Measurements from ENCODE around the gene CHP2.
"Not testable (repeated sequence)": the region's sequence is repeated elsewhere in the genome, so short reads cannot be mapped to it uniquely, and the experiment has no call there.

CHP2 gene

DNA sequence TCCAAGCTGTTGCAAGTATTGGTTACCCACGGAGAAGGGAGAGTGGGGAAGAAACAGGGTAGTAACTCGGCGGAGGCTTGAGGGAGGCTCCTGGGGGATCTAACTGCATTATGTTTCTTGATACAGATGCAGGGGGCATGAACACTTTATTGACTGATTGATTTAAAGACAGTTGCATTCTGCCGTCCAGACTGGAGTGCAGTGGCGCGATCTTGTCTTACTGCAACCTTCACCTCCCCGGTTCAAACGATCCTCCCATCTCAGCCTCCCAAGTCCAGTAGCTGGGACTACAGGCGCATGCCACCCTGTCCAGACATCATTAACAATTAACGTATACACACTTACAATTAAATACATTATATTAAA is 26.7 kb upstream of the CHP2 start:
- peaks cover 4% of the 10 kb centered on the region in 2 donors for H3K4me1 Mint-ChIP-seq (ENCODE audit: low read depth in 2 of 2)

DNA sequence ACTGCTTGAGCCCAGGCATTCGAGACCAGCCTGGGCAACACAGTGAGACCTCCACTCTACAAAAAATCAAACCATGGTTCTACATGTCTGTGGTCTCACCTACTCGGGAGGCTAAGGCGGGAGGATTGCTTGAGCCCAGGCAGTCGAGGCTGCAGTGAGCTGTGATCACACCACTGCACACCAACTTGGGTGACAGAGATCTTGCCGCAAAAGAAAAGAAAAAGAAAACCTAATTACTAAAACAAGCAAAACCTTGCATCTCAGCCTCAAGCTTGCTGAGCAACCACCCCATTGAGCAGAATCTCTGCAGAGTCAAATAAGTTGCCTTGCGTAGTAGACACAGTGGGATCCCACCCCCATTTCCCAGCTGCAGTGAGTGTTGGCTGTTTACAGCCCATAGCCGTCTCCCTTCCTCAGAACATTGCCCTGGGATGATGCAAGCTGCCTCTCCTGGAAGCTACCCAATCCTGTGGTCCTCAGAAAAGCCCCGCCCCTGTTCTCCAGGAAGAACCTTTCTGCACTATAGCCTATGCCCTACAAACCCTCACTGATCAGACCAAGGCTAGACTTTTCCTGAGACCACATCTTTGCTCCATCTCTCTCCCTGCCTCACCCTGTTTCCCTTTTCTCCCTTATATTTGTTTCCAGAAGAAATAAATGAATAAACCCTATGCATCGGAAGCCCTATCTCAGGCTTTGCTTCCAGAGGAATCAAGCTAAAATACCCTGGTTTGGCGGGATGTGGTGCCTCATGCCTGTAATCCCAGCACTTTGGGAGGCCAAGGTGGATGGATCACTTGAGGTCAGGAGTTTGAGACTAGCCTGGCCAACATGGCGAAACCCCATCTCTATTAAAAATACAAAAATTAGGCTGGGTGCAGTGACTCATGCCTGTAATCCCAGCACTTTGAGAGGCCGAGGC is 25.1 kb upstream of the CHP2 start:
- peaks cover 22 to 23% of the 10 kb centered on the region in 2 donors for H3K27me3 Mint-ChIP-seq
- H3K36me3 Mint-ChIP-seq (ENCODE audit: insufficient read depth) = no peaks in the 10 kb centered on the region
- peaks cover 4 to 5% of the 10 kb centered on the region in 2 donors for H3K4me1 Mint-ChIP-seq (ENCODE audit: low read depth in 2 of 2)
- DNase-seq (no peak), ATAC-seq (replicated peaks) (no peak)
- H3K4me3 Mint-ChIP-seq = no peak overlapping the region
- H3K27ac Mint-ChIP-seq = peak overlapping the region in 1 of 2 donors; percentile 46
- no peaks in the 10 kb centered on the region for H3K9me3 Mint-ChIP-seq

More for the DNA sequence above, 26.7 kb upstream of the CHP2 start:
- peaks cover 0 to 2% of the 10 kb centered on the region in 2 donors for H3K9me3 Mint-ChIP-seq
- no peaks in the 10 kb centered on the region for H3K36me3 Mint-ChIP-seq (ENCODE audit: insufficient read depth)
- H3K27ac Mint-ChIP-seq = peak overlapping the region in 1 of 2 donors; percentile 8
- H3K4me3 Mint-ChIP-seq = no peak overlapping the region
- no peak for DNase-seq
- peaks cover 26 to 32% of the 10 kb centered on the region in 2 donors for H3K27me3 Mint-ChIP-seq
- ATAC-seq (replicated peaks) = no peak

DNA sequence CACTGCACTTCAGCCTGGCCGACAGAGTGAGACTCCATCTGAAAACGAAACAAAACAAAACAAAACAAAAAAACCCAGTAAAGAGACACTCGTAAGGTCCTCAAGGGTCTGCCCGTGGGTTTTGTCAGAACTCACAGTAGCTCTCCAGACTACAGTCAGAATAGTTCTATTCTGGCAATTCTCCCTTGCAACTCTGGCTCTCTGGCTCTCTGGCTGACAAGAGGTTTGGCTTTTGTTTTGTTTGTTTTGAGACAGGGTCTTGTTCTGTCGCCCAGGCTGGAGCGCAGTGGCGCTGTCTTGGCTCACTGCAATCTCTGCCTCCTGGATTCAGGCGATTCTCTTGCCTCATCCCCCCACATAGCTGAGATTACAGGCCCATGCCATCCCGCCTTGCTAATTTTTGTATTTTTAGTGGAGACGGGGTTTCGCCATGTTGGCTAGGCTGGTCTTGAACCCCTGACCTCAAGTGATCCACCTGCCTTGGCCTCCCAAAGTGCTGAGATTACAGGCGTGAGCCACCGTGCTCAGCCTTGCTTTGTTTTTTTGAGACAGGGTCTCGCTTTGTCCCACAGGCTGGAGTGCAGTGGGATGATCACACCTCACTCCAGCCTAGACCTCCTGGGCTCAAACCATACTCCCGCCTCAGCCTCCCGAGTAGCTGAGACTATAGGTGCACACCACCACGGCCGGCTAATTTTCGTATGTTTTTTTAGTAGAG is 20.5 kb upstream of the CHP2 start:
- Mint-ChIP-seq H3K4me1 (ENCODE audit: low read depth in 2 of 2) (peaks cover 3 to 5% of the 10 kb centered on the region in 2 donors), H3K36me3 (ENCODE audit: insufficient read depth) (no peaks in the 10 kb centered on the region), H3K27ac (no peak overlapping the region), H3K9me3 (no peaks in the 10 kb centered on the region), H3K4me3 (no peak overlapping the region), H3K27me3 (peaks cover 22 to 24% of the 10 kb centered on the region in 2 donors)
- DNase-seq = no peak
- ATAC-seq (replicated peaks) = no peak

DNA sequence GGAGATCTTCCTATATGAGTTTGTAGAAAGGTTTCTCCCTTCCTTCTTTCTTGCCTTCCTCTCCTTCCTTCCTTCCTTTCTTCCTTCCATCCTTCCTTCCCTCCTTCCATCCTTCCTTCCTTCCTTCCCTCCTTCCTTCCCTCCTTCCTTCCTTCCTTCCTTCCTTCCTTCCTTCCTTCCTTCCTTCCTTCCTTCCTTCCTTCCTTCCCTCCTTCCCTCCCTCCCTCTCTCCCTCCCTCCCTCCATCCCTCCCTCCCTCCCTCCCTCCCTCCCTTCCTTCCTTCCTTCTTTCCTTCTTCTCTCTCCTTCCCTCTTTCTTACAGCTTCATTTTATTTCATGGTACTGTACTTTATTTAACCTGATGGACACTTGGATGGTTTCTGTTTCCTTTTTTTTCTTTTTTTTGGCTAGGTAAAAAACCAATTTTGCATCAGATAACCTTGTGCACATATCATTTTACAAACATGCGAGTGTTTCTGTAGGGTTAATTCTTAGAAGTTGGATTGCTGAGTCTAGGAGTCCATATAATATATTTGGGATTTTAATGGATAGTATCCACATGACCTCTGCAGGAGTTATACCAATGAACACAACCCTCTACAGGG is 17.3 kb upstream of the CHP2 start:
- H3K4me1 Mint-ChIP-seq (ENCODE audit: low read depth in 2 of 2); ATAC-seq (replicated peaks); H3K36me3 Mint-ChIP-seq (ENCODE audit: insufficient read depth); H3K27ac Mint-ChIP-seq; H3K4me3 Mint-ChIP-seq; H3K9me3 Mint-ChIP-seq; DNase-seq: not testable (repeated sequence)
- peaks cover 19 to 24% of the 10 kb centered on the region in 2 donors for H3K27me3 Mint-ChIP-seq

DNA sequence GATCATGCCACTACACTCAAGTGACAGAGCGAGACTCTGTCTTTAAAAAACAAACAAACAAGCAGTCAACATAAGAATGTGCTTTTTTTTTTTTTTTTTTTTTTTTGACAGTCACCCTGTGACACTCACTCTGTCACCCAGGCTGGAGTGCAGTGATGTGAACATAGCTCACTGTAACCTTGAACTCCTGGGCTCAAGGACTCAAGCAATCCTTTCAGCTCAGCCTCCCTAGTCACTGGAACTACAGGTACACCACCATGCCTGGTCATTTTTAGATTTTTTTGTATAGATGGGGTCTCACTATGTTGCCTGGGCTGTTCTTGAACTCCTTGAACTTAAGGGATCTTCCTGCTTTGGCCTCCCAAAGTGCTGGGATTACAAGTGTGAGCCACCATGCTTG is 15.3 kb upstream of the CHP2 start:
- H3K36me3 Mint-ChIP-seq (ENCODE audit: insufficient read depth) = no peaks in the 10 kb centered on the region
- H3K4me3 Mint-ChIP-seq = no peak overlapping the region
- H3K27me3 Mint-ChIP-seq = peaks cover 38 to 44% of the 10 kb centered on the region in 2 donors
- no peaks in the 10 kb centered on the region for H3K9me3 Mint-ChIP-seq
- ATAC-seq (replicated peaks) (no peak), DNase-seq (no peak)
- H3K27ac Mint-ChIP-seq = no peak overlapping the region
- peaks cover 2 to 5% of the 10 kb centered on the region in 2 donors for H3K4me1 Mint-ChIP-seq (ENCODE audit: low read depth in 2 of 2)

DNA sequence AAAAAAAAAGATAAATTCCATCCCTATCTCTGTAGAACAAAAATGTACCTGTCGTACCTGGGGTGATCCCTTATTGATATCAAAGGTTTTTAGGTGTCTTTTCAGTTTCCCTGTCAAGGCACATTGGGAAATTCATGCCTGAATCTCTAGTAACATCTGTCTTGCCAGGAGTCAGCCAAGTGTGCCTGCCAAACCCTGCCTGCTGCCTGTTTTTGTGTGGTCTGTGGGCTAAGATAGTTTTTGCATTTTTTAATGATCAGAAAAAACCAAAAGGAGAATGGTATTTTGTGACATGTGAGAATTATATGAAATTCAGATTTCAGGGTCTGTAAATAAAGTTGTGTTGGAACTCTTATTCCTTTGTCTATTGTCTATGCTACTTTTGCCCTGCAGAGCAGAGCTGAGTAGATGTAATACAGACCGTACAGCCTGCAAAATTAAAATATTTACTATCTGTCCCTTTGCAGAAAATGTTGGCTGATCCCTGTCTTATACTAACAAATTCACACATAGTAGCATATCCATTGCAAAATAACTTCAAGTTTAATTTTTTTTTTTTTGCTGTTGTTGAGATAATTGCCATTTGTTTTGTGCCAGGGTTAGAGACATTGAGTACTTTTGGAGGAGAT is 13.0 kb upstream of the CHP2 start:
- no peak for ATAC-seq (replicated peaks)
- H3K27me3 Mint-ChIP-seq = peaks cover 47 to 67% of the 10 kb centered on the region in 2 donors
- no peaks in the 10 kb centered on the region for H3K9me3 Mint-ChIP-seq
- H3K4me1 Mint-ChIP-seq (ENCODE audit: low read depth in 2 of 2) = no peaks in the 10 kb centered on the region
- no peak for DNase-seq
- peaks cover 2% of the 10 kb centered on the region for H3K36me3 Mint-ChIP-seq (ENCODE audit: insufficient read depth)
- H3K4me3 Mint-ChIP-seq = no peak overlapping the region
- no peak overlapping the region for H3K27ac Mint-ChIP-seq

DNA sequence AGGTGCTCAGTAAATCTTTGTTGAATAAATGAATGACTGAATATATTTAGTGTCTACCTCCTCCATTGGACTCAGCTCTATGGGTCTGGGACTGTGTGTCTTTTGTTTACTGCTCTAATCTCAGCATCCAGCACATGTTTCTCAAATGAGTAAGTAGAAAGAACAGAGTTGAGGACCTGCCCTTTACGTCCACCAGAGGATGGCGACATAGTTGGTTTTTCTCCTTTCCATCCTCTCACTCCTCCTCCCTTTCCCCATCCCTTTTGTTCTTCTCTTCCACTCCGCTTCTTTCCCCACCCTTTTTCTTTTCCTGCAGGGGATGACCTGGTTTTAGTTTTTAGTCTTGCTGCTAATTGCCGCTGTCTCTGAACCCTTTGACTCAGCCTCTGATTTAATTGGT is 12.1 kb upstream of the CHP2 start:
- H3K27ac Mint-ChIP-seq = no peak overlapping the region
- DNase-seq (no peak), ATAC-seq (replicated peaks) (no peak)
- H3K4me3 Mint-ChIP-seq = no peak overlapping the region
- peaks cover 2% of the 10 kb centered on the region for H3K36me3 Mint-ChIP-seq (ENCODE audit: insufficient read depth)
- H3K9me3 Mint-ChIP-seq = no peaks in the 10 kb centered on the region
- peaks cover 55 to 75% of the 10 kb centered on the region in 2 donors for H3K27me3 Mint-ChIP-seq
- no peaks in the 10 kb centered on the region for H3K4me1 Mint-ChIP-seq (ENCODE audit: low read depth in 2 of 2)

DNA sequence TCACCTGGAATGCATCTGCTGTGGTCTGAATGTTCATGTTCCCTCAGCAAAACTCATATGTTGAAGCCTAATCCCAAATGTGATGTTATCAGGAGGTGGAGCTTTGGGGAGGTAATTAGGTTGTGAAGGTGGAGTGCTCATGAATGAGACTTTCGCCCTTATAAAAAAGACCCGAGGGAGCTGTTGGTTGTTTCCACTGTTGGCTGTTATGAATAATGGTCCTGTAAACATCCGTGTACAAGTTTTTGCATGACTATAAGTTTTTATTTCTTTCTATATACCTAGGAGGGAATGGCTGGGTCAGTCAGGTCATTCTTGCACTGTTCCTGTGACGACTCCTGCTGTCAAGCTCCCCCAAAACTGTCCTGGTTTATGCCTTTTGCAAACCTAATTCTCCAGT is 9.6 kb upstream of the CHP2 start:
- H3K4me3 Mint-ChIP-seq = no peak overlapping the region
- no peak overlapping the region for H3K27ac Mint-ChIP-seq
- no peaks in the 10 kb centered on the region for H3K9me3 Mint-ChIP-seq
- peaks cover 2% of the 10 kb centered on the region for H3K36me3 Mint-ChIP-seq (ENCODE audit: insufficient read depth)
- peaks cover 47 to 79% of the 10 kb centered on the region in 2 donors for H3K27me3 Mint-ChIP-seq
- no peaks in the 10 kb centered on the region for H3K4me1 Mint-ChIP-seq (ENCODE audit: low read depth in 2 of 2)
- ATAC-seq (replicated peaks) (no peak), DNase-seq (no peak)

DNA sequence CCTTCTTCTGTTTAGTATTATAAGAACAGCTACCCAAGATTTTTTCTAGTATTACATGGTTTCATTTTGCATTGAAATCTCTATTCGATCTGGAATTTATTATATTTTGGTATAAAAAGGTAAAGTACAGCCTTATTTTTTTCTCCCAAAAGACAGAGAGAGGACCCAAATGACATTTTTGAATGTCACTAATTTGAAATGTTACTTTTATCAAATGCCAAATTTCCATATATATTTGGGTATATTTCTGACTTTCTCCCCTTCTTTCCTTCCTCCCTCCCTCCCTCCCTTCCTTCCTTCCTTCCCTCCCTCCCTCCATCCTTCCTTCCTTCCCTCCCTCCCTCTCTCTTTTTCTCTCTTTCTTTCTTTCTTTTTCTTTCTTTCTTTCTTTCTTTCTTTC is 6.2 kb upstream of the CHP2 start:
- peaks cover 45 to 73% of the 10 kb centered on the region in 2 donors for H3K27me3 Mint-ChIP-seq
- H3K4me1 Mint-ChIP-seq (ENCODE audit: low read depth in 2 of 2) = no peaks in the 10 kb centered on the region
- DNase-seq (no peak), ATAC-seq (replicated peaks) (no peak)
- H3K27ac Mint-ChIP-seq = no peak overlapping the region
- peaks cover 2% of the 10 kb centered on the region for H3K36me3 Mint-ChIP-seq (ENCODE audit: insufficient read depth)
- no peak overlapping the region for H3K4me3 Mint-ChIP-seq
- H3K9me3 Mint-ChIP-seq = no peaks in the 10 kb centered on the region

DNA sequence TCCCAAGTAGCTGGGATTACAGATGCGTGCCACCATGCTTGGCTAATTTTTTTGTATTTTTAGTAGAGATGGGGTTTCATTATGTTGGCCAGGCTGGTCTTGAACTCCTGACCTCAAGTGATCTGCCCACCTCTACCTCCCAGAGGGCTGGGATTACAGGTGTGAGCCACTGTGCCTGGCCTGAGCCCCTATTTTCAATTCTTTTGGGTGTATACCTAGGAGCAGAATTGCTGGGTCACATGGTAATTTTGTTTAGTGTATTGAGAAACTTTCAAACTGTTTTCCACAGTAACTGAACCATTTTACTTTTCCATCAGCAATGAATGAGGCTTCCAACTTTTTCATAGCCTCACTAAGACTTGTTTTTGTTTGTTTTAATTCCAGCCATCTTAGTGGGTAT is 3.8 kb upstream of the CHP2 start:
- not testable (repeated sequence) for H3K4me1 Mint-ChIP-seq (ENCODE audit: low read depth in 2 of 2); H3K27ac Mint-ChIP-seq; H3K36me3 Mint-ChIP-seq (ENCODE audit: insufficient read depth); DNase-seq; H3K4me3 Mint-ChIP-seq; H3K9me3 Mint-ChIP-seq; ATAC-seq (replicated peaks)
- peaks cover 43 to 69% of the 10 kb centered on the region in 2 donors for H3K27me3 Mint-ChIP-seq

DNA sequence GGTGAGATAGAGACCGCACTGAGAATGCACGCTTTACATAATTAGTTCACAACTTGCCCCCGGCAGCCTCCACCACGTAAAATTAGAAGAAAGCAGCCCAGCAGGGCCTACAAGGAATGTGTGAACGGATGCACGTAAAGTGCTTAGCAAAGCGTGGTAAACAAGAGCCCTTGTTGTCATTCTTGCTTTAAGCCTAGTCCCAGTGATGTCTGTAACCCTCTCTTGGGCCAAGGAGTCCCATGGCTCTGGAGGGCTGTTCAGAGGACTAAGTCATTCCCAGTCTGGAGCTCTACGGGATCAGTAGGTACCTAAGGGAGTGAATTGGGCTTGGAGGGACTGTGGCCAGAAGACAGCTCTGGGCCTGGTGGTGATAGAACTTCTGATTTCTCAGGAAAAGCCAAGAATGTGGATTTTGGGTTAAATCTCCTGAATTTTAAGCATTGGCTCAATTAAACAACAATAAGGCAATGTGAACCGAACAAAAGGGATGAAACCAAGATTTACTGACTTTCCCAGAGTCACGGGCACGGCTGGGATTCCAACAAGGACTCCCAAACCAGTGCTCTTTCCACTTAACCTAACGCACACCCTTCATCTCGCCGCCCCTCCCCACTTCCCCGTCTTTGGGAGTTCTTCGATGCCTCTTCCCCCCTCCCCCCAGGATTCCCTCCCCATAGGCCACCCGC is 775 bp upstream of the CHP2 start:
- no peak overlapping the region for H3K27ac Mint-ChIP-seq
- H3K4me1 Mint-ChIP-seq (ENCODE audit: low read depth in 2 of 2) = no peaks in the 10 kb centered on the region
- H3K27me3 Mint-ChIP-seq = peaks cover 55 to 79% of the 10 kb centered on the region in 2 donors
- H3K36me3 Mint-ChIP-seq (ENCODE audit: insufficient read depth) = no peaks in the 10 kb centered on the region
- H3K4me3 Mint-ChIP-seq = peak overlapping the region in 1 of 2 donors; percentile 22
- H3K9me3 Mint-ChIP-seq = no peaks in the 10 kb centered on the region
- ATAC-seq (replicated peaks) = no peak
- no peak for DNase-seq

DNA sequence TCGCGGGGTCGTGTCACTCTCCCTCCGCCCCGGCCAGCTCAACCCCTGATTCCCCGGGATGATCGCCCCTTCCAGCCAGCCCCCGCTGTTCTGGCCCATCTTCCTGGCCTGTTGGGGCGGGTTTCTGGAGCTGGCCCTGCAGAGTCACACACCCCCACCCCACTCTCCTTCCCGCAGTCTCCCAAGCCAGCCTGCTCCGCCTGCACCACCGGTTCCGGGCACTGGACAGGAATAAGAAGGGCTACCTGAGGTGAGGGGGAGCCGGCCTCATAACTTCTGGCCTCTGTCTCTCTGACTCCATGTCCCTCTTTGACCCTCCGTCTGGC is 621 bp downstream of the CHP2 start:
- H3K27me3 Mint-ChIP-seq = peaks cover 61 to 77% of the 10 kb centered on the region in 2 donors
- no peak overlapping the region for H3K4me3 Mint-ChIP-seq
- no peak for ATAC-seq (replicated peaks)
- no peaks in the 10 kb centered on the region for H3K9me3 Mint-ChIP-seq
- no peaks in the 10 kb centered on the region for H3K36me3 Mint-ChIP-seq (ENCODE audit: insufficient read depth)
- H3K4me1 Mint-ChIP-seq (ENCODE audit: low read depth in 2 of 2) = no peaks in the 10 kb centered on the region
- no peak for DNase-seq
- no peak overlapping the region for H3K27ac Mint-ChIP-seq

DNA sequence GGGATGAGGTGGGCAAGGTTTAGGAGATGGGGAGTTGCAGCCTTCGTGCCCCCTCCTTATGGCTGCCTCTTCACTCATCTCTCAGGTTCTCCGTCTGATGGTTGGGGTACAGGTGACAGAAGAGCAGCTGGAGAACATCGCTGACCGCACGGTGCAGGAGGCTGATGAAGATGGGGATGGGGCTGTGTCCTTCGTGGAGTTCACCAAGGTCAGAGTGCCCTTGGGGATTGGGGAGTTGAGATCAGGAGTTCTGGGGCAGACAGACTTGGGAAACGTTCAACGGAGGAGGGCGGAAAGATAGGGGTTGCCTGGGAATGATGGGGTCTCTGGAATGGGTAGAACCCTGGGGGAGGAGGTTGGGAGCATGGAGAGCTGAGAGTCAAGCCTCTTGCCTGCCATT is 2.3 kb downstream of the CHP2 start:
- ATAC-seq (replicated peaks) (no peak), DNase-seq (no peak)
- Mint-ChIP-seq H3K36me3 (ENCODE audit: insufficient read depth) (peaks cover 2% of the 10 kb centered on the region), H3K27ac (no peak overlapping the region), H3K4me1 (ENCODE audit: low read depth in 2 of 2) (no peaks in the 10 kb centered on the region), H3K9me3 (no peaks in the 10 kb centered on the region), H3K27me3 (peaks cover 57 to 76% of the 10 kb centered on the region in 2 donors), H3K4me3 (no peak overlapping the region)

Data from effector memory CD8-positive, alpha-beta T cell (primary cell).